Testis (tissue), 3 donors: ENCODE data around the gene GTPBP10. TPM values are rescaled to one million over a fixed set of nuclear protein-coding genes. Genes with fewer than 3 reads are reported as not detected.
"Not testable (repeated sequence)": the region's sequence is repeated elsewhere in the genome, so short reads cannot be mapped to it uniquely, and the experiment has no call there.

ENCODE experiments used
- DNase-seq: peaks from one replicate; pipeline ENCODE4 v3.0.0-alpha.2; 2019
- H3K27ac ChIP-seq, 2 donors: fragments of 200-600 bp; sonication (generic); one replicate each; pipeline ENCODE4 v1.5.1; 2019
- H3K27me3 ChIP-seq: fragments of 200-600 bp; sonication (generic); one replicate; pipeline ENCODE4 v1.5.1; 2019
- H3K36me3 ChIP-seq: fragments of 200-600 bp; sonication (generic); one replicate; pipeline ENCODE4 v1.5.1; 2017; ENCODE audit warnings: low read depth; ENCODE audit errors: missing control alignments
- H3K4me1 ChIP-seq: fragments of 200-600 bp; sonication (generic); one replicate; pipeline ENCODE4 v1.5.1; 2019
- H3K4me3 ChIP-seq, 2 donors: fragments of 200-600 bp; sonication (generic); one replicate each; pipeline ENCODE4 v1.5.1; 2017 to 2019
- H3K9me3 ChIP-seq: fragments of 200-600 bp; sonication (generic); one replicate; pipeline ENCODE4 v1.5.1; 2017
- POLR2A ChIP-seq: fragments of 450-650 bp; IDR thresholded peaks from one replicate; pipeline ENCODE4 v1.6.1; 2017; ENCODE audit warnings: antibody characterized with exemption, mild to moderate bottlenecking, moderate library complexity
- WGBS, 2 donors: methylation state at CpG; one replicate each; pipeline ENCODE4 v1.1.5; 2018; 5-methylcytosine and 5-hydroxymethylcytosine counted together
- intact Hi-C: fragments of 100-400 bp; cut with DNase I; formaldehyde crosslinking; loops from one replicate; pipeline ENCODE4 v1.15.1; 2023; ENCODE audit warnings: low total_unique reads
- polyA plus RNA-seq: library from polyadenylated mRNA; stranded (reverse); fragments of 350-450 nt; fragmentation: Illumina TruSeq; extraction: RNeasy Lipid Tissue Mini Kit (QIAGEN cat#74804); gene quantifications from one replicate; pipeline ENCODE4 v1.2.3, GENCODE V29; 2014; ENCODE audit warnings: low read depth, low replicate concordance; ENCODE audit not compliant: insufficient read depth
- total RNA-seq, 2 donors: library from RNA; depleted of rRNA; stranded (reverse); fragments of >200 nt; gene quantifications; one replicate each; pipeline ENCODE4 v1.2.3, GENCODE V29; 2016
- TF ChIP-seq, protein P1 (sequence below), 3 experiments: fragments of 450-650 bp in 2 of 3; fragments of 200-600 bp in 1 of 3; sonication (generic) in 1 of 3; IDR thresholded peaks; one replicate each; pipeline ENCODE4 v1.5.1; 2016 to 2019; ENCODE audit warnings: antibody characterized with exemption in 3 of 3, mild to moderate bottlenecking in 2 of 3, moderate library complexity in 1 of 3

GTPBP10 gene
- total and polyA plus RNA-seq, 3 donors from 2014 or later, result 14.6 to 25.6 (median 16.6) TPM

DNA sequence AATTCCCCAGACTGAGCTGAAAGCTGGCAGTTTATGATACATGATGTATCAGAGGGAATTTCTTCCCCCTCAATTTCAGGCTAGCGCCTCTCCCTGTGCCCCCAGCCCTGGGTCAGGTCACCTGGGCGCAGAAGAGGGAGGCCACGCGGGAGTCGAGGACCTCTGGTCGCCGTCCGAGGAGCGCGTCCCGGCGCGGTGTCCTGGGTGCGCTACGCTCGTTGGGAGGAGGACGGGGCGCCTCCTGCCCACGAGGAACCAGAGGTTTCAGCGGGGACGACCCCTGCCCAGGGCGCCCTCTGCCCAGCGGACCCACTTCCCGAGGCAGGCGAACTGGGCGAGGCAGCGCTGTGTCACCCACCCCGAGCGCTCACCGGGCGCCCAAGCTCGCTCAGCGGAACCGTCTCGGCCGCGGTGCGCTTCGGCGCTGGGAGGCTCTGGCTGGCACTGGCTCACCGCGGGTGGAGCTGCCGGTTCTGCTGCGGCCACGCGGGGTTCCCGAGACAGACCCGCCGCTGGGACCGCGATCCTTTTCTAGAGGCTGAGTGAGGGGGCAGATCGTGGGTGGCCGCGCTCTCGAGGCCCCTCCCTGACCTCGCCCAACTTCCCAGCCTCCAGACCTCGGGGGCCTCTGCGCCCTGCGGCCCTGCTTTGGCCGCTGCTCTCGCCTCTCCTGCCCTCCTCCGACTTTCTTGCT lies 25.6 kb upstream of the GTPBP10 start, which contains the start of gene FAM237B:
Gene FAM237B, minus strand, starts transcription at position 504 of the 694 bp plus-strand sequence. CDS start 1,556 bp downstream, outside the sequence.
- DNase-seq, result no peak
- no peaks in the 10 kb centered on the region for H3K36me3 ChIP-seq
- TF ChIP-seq, protein P1, sequence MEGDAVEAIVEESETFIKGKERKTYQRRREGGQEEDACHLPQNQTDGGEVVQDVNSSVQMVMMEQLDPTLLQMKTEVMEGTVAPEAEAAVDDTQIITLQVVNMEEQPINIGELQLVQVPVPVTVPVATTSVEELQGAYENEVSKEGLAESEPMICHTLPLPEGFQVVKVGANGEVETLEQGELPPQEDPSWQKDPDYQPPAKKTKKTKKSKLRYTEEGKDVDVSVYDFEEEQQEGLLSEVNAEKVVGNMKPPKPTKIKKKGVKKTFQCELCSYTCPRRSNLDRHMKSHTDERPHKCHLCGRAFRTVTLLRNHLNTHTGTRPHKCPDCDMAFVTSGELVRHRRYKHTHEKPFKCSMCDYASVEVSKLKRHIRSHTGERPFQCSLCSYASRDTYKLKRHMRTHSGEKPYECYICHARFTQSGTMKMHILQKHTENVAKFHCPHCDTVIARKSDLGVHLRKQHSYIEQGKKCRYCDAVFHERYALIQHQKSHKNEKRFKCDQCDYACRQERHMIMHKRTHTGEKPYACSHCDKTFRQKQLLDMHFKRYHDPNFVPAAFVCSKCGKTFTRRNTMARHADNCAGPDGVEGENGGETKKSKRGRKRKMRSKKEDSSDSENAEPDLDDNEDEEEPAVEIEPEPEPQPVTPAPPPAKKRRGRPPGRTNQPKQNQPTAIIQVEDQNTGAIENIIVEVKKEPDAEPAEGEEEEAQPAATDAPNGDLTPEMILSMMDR (IDR thresholded peaks at IDR 0.05), result no peak
- TF ChIP-seq POLR2A, result no peak
- H3K4me1 ChIP-seq, result no peaks in the 10 kb centered on the region
- intact Hi-C loops, result no loop called here
- H3K4me3 ChIP-seq, result peak within 1 kb of the TSS; percentile 7 to 9
- 2 to 3% methylated on average over 23 to 41 of the region's 62 CpGs for WGBS, 2 donors
- no peak within 1 kb of the TSS for H3K27ac ChIP-seq
- no peaks in the 10 kb centered on the region for H3K9me3 ChIP-seq
- H3K27me3 ChIP-seq, result no peaks in the 10 kb centered on the region

DNA sequence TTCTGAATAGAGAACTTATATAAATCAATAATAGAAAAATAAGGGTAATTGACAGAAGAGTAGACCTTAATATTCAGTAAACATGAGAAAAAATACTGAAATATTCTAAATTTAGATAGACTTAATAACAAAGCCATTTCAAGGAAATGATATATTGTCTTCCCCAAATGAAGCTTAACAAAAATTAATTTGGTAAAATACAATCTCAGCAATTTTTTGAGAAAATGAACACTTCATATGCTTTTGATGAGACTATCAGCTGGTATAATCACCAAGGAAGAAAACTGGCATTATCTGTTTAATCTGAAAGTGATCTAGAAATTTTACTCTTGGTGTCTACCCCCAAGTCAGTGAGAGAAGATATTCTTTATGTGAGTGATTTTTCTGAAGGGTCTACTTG lies 23.7 kb upstream of the GTPBP10 start:
- no peaks in the 10 kb centered on the region for H3K4me1 ChIP-seq
- no peaks in the 10 kb centered on the region for H3K27me3 ChIP-seq
- H3K9me3 ChIP-seq, result no peaks in the 10 kb centered on the region
- H3K27ac ChIP-seq, result no peak overlapping the region
- DNase-seq, result no peak
- intact Hi-C loops, result no loop called here
- no peak for TF ChIP-seq POLR2A
- TF ChIP-seq, protein P1 (IDR thresholded peaks at IDR 0.05), result no peak
- no peak overlapping the region for H3K4me3 ChIP-seq
- H3K36me3 ChIP-seq, result no peaks in the 10 kb centered on the region

DNA sequence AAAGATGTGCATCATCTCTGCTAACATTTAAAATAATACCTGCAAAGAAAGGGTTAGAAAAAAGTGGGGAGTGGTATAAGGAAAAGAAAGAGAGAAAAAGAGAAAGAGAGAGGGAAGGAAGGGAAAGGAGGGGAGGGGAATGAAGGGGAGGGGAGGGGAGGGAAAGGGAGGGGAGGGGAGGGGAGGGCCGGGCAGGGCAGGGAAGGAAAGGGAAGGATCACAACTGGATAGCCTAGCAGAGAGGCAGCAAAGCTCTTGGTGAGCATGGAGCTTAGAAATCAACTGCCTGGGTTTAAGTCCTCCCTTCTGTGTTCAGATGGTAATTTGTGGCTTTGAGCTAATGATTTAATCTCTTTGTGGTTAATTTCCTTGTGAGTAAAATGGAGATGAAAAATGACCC lies 20.0 kb upstream of the GTPBP10 start:
- 33 to 55% methylated on average over 1 of the region's 1 CpG for WGBS, 2 donors
- Histone ChIP-seq H3K4me3 (no peak overlapping the region), H3K27me3 (no peaks in the 10 kb centered on the region), H3K27ac (no peak overlapping the region), H3K36me3 (no peaks in the 10 kb centered on the region), H3K4me1 (no peaks in the 10 kb centered on the region), H3K9me3 (no peaks in the 10 kb centered on the region)
- intact Hi-C loops, result no loop called here
- no peak for DNase-seq
- no peak for TF ChIP-seq POLR2A
- TF ChIP-seq, protein P1 (IDR thresholded peaks at IDR 0.05), result no peak

DNA sequence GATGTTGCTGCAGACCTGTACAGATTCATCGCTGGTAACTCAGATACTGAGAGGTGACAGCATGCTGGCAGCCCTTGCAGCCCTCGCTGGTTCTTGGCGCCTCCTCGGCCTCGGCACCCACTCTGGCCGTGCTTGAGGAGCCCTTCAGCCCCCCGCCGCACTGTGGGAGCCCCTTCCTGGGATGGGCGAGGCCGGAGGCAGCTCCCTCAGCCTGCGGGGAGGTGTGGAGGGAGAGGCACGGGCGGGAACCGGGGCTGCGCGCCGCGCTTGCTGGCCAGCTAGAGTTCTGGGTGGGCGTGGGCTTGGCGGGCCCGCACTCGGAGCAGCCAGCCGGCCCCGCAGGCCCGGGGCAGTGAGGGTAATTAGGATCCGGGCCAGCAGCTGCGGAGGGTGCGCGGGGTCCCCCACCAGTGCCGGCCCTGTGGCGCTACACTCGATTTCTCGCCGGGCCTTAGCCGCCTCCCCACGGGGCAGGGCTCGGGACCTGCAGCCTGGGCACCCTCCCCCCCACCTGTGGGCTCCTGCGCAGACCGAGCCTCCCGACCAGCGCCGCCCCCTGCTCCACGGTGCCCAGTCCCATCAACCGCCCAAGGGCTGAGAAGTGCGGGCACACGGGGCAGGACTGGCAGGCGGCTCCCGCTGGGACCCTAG lies 12.2 kb upstream of the GTPBP10 start:
- peak overlapping the region; percentile 29 to 44 for H3K4me3 ChIP-seq
- no peaks in the 10 kb centered on the region for H3K27me3 ChIP-seq
- DNase-seq, result no peak
- H3K4me1 ChIP-seq, result no peaks in the 10 kb centered on the region
- TF ChIP-seq, protein P1 (IDR thresholded peaks at IDR 0.05), result no peak
- TF ChIP-seq POLR2A, result no peak
- H3K27ac ChIP-seq, result no peak overlapping the region
- no peaks in the 10 kb centered on the region for H3K9me3 ChIP-seq
- no peaks in the 10 kb centered on the region for H3K36me3 ChIP-seq
- intact Hi-C loops, result no loop called here
- 49 to 75% methylated on average over 3 to 24 of the region's 48 CpGs for WGBS, 2 donors

DNA sequence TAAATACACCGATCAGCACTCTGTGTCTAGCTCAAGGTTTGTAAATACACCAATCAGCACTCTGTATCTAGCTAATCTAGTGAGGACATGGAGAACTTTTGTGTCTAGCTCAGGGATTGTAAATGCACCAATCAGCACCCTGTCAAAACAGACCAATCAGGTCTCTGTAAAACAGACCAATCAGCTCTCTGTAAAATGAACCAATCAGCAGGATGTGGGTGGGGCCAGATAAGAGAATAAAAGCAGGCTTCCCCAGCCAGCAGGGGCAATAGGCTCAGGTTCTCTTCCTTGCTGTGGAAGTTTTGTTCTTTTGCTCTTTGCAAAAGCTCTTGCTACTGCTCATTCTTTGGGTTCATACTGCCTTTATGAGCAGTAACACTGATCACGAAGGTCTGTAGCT lies 11.6 kb upstream of the GTPBP10 start:
- H3K36me3 ChIP-seq, H3K4me1 ChIP-seq, H3K27ac ChIP-seq, intact Hi-C loops, H3K27me3 ChIP-seq, H3K9me3 ChIP-seq: not testable (repeated sequence)
- H3K4me3 ChIP-seq, result peak overlapping the region; percentile 29 to 44
- WGBS, 2 donors, result 61 to 85% methylated on average over 2 of the region's 2 CpGs
- DNase-seq, result peak; percentile 47
